Endothelial cell of umbilical vein (primary cell): Measurements from ENCODE around the gene INPP5E. TPM values are rescaled to one million over a fixed set of nuclear protein-coding genes. Genes with fewer than 3 reads are reported as not detected.

ENCODE experiments used
- BruUV-seq: library from RNA; stranded (reverse); fragments of 400-500 nt; replicated peaks from 2 replicates; lab custom pipeline; 2021; lab: Mats Ljungman, UMichigan
- CTCF ChIA-PET: fragments of 300-600, 350-600 bp; sonication (Branson Sonifier 250); formaldehyde crosslinking; loops from one replicate; lab custom pipeline; 2021; ENCODE audit warnings: antibody characterized with exemption, inconsistent platforms; lab: Charles Lee
- POLR2A ChIA-PET: fragments of 300-600, 350-600 bp; sonication (Branson Sonifier 250); formaldehyde crosslinking; loops from one replicate; lab custom pipeline; 2021; ENCODE audit warnings: antibody characterized with exemption, inconsistent platforms; lab: Charles Lee
- DNase-seq: peaks from one replicate; pipeline ENCODE4 v3.0.0-alpha.2; 2011; ENCODE audit warnings: low read depth, low spot score
- FAIRE-seq: peaks from 2 replicates; lab custom pipeline; 2011; peaks lifted over from hg19 to GRCh38; lab: Jason Lieb, UNC
- H2AFZ ChIP-seq: 2 replicates; pipeline ENCODE4 v1.6.0; 2012; ENCODE audit warnings: low read depth, low read length, control low read depth, inconsistent platforms
- H3K27ac ChIP-seq: 2 replicates; pipeline ENCODE4 v1.5.1; 2011; ENCODE audit warnings: low read depth, mild to moderate bottlenecking, control low read depth, low read length, moderate library complexity; ENCODE audit not compliant: insufficient read depth
- H3K27me3 ChIP-seq, 2 experiments: 2 replicates each; pipeline versions ENCODE4 v1.6.0 to v1.6.1; 2011; ENCODE audit warnings: low read length in 2 of 2, mixed read lengths in 1 of 2; ENCODE audit not compliant: control insufficient read depth in 2 of 2, insufficient read depth in 2 of 2
- H3K36me3 ChIP-seq, 2 experiments: 2 replicates in 1 of 2; 3 replicates in 1 of 2; pipeline ENCODE4 v1.5.1; 2011; ENCODE audit warnings: low read length in 2 of 2, mild to moderate bottlenecking in 1 of 2, moderate library complexity in 1 of 2; ENCODE audit not compliant: control insufficient read depth in 2 of 2, insufficient read depth in 2 of 2; ENCODE audit errors: extremely low read depth in 1 of 2
- H3K4me1 ChIP-seq: 3 replicates; pipeline ENCODE4 v1.5.1; 2011; ENCODE audit warnings: mild to moderate bottlenecking, low read length; ENCODE audit not compliant: control insufficient read depth, insufficient read depth; ENCODE audit errors: extremely low read depth
- H3K4me2 ChIP-seq: 2 replicates; pipeline ENCODE4 v1.6.1; 2011; ENCODE audit warnings: low read length, control low read depth, mixed read lengths; ENCODE audit not compliant: insufficient read depth
- H3K4me3 ChIP-seq, 3 experiments: fragments of 200-600 bp in 1 of 3; sonication (generic), shearing (Covaris generic) in 1 of 3; replicated peaks in 1 of 3; 2 replicates each; pipeline ENCODE4 v1.5.1; 2011 to 2016; ENCODE audit warnings: control low read depth in 3 of 3, low read length in 3 of 3, mild to moderate bottlenecking in 2 of 3, inconsistent platforms in 1 of 3, low read depth in 1 of 3, moderate library complexity in 1 of 3; ENCODE audit not compliant: insufficient read depth in 1 of 3
- H3K79me2 ChIP-seq: 2 replicates; pipeline ENCODE4 v1.6.0; 2012; ENCODE audit warnings: low read length, inconsistent platforms; ENCODE audit not compliant: control insufficient read depth, insufficient read depth
- H3K9ac ChIP-seq: replicated peaks from 2 replicates; pipeline ENCODE3; 2011; ENCODE audit warnings: low read length, control low read depth; ENCODE audit not compliant: insufficient read depth; ENCODE audit errors: extremely low read depth
- H3K9me1 ChIP-seq: replicated peaks from 3 replicates; pipeline ENCODE4 v1.6.0; 2011; ENCODE audit warnings: mild to moderate bottlenecking, low read length; ENCODE audit not compliant: control insufficient read depth, insufficient read depth; ENCODE audit errors: extremely low read depth
- H3K9me3 ChIP-seq: replicated peaks from 2 replicates; pipeline ENCODE4 v1.5.1; 2012; ENCODE audit warnings: low read length, inconsistent platforms; ENCODE audit not compliant: control insufficient read depth, insufficient read depth
- H4K20me1 ChIP-seq: replicated peaks from 2 replicates; pipeline ENCODE3; 2011; ENCODE audit warnings: mild to moderate bottlenecking, low read length; ENCODE audit not compliant: control insufficient read depth, insufficient read depth; ENCODE audit errors: extremely low read depth
- EZH2 ChIP-seq: IDR thresholded peaks from 2 replicates; pipeline ENCODE4 v1.6.1; 2012; ENCODE audit warnings: borderline replicate concordance, low read depth, mild to moderate bottlenecking, moderate library complexity, low read length, inconsistent platforms; ENCODE audit not compliant: severe bottlenecking
- FOS ChIP-seq: IDR thresholded peaks from 2 replicates; pipeline ENCODE4 v1.6.1; 2011; ENCODE audit warnings: mild to moderate bottlenecking, low read length, moderate library complexity, borderline replicate concordance; ENCODE audit not compliant: insufficient read depth
- GATA2 ChIP-seq: IDR thresholded peaks from 2 replicates; pipeline ENCODE4 v1.7.0; 2011; ENCODE audit warnings: low read depth, mild to moderate bottlenecking, moderate library complexity, mixed read lengths, low read length; ENCODE audit not compliant: insufficient read length, insufficient read depth
- JUN ChIP-seq: IDR thresholded peaks from 2 replicates; pipeline ENCODE4 v1.6.1; 2011; ENCODE audit warnings: borderline replicate concordance, low read depth; ENCODE audit not compliant: insufficient read length, insufficient read depth
- MYC ChIP-seq: IDR thresholded peaks from one replicate; pipeline ENCODE4 v1.6.1; 2011; ENCODE audit warnings: mild to moderate bottlenecking, low read depth, low read length
- POLR2A ChIP-seq: IDR thresholded peaks from 2 replicates; pipeline ENCODE4 v1.6.1; 2012; ENCODE audit warnings: low read depth, mild to moderate bottlenecking, control low read depth, low read length
- POLR2AphosphoS5 ChIP-seq: IDR thresholded peaks from 2 replicates; pipeline ENCODE4 v1.6.1; 2012; ENCODE audit warnings: low read depth, mild to moderate bottlenecking, control low read depth, low read length, moderate library complexity; ENCODE audit not compliant: insufficient read depth
- dilution Hi-C: fragments of 300-500 bp; cut with MboI; formaldehyde crosslinking; loops from one replicate; pipeline ENCODE4 v1.15.0; 2019; ENCODE audit warnings: low sequenced_read_pairs; ENCODE audit not compliant: extremely low pct_ligation_motif_present
- intact Hi-C: fragments of 100-400 bp; cut with micrococcal nuclease; formaldehyde crosslinking; loops from one replicate; pipeline ENCODE4 v1.10.0; 2022
- polyA plus RNA-seq, 4 experiments: library from polyadenylated mRNA; depleted of rRNA in 3 of 4; stranded (reverse) in 3 of 4; unstranded in 1 of 4; fragments of >200 nt; gene quantifications; 2 replicates each; pipeline versions ENCODE4 v1.2.1 to v1.2.3, GENCODE V29; 2011 to 2012; ENCODE audit warnings: missing spikeins in 1 of 4
- total RNA-seq: library from RNA; stranded (reverse); gene quantifications from 2 replicates; pipeline ENCODE4 v1.2.3, GENCODE V29; 2021
- TF ChIP-seq, protein P1 (sequence below): IDR thresholded peaks from 2 replicates; pipeline ENCODE4 v1.6.1; 2011; ENCODE audit not compliant: insufficient read depth, insufficient read length
- TF ChIP-seq, protein P2 (sequence below), 2 donors: IDR thresholded peaks; 1 replicate in 1 of 2; 2 replicates in 1 of 2; pipeline ENCODE4 v1.5.1; 2011; ENCODE audit warnings: low read length in 2 of 2, mild to moderate bottlenecking in 2 of 2, moderate library complexity in 2 of 2, control low read depth in 1 of 2, inconsistent platforms in 1 of 2, low read depth in 1 of 2; ENCODE audit not compliant: insufficient read depth in 1 of 2; ENCODE audit errors: extremely low read depth in 1 of 2

Gene INPP5E
- total and polyA plus RNA-seq, 2 donors (not counting 3 experiments of a cell fraction or from before 2014, with no cell fraction given): 15.0 to 24.5 TPM

DNA sequence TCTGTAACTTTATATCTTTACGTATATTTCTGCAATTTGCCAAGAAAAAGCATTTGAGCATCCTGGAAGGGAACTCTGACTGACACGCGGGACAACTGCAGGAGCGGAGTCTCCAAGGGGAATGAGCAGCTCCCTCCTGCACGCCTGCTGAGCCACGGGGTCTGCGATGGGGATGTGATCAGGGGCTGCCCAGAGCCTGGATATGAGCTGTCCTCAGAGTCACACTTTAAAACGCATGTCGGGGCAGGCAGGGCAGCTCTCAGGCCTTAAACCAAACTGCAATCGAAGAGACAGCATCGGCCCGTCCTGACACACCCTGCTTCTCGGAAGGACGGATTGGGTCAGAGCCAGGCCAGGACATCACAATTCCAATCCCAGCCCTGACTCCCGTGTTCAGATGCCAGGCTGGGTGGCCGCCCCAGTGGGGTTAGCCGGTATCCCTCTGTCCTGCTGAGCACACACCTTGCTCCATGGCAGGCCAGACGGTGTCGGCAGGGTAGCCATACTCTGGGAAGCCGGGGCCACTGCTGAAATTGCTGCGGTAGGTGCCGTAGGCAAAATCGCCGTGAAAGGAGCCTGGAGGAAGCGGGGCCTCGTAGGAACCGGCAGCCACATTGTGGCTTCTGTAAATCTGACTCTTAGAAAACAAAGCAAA lies 26.0 kb upstream of the INPP5E start:
- CTCF ChIA-PET: no interaction called here
- H3K79me2 ChIP-seq: peaks cover 17% of the 10 kb centered on the region

DNA sequence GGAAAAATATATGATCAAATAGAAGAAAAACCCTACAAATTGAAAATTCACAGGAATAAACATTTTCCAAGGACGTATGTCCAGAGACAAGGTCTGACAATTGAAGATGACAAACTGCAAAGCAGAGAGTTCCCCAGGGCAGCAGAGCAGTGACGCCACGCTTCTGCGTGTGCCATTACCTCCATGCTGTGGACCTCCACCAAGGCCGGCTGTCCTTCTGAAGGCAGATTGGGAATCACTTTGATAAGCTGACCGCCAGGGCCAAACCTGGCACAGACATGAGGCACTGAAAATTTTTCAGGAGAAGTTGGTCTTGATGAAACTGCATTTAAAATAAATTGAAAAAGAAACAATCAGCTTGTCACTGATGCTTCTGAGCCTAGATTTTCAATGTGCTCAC lies 24.6 kb upstream of the INPP5E start:
- Histone ChIP-seq H4K20me1 (no peaks in the 10 kb centered on the region), H3K4me1 (no peaks in the 10 kb centered on the region), H3K27me3 (no peaks in the 10 kb centered on the region), H3K36me3 (peaks cover 39 to 68% of the 10 kb centered on the region in 2 experiments), H3K79me2 (peaks cover 8% of the 10 kb centered on the region), H3K9me1 (no peaks in the 10 kb centered on the region), H3K9ac (no peak overlapping the region), H3K9me3 (no peaks in the 10 kb centered on the region), H3K4me2 (no peak overlapping the region), H3K4me3 (no peak overlapping the region), H2AFZ (no peak overlapping the region), H3K27ac (no peak overlapping the region)
- DNase-seq (no peak), FAIRE-seq (no peak)
- ChIA-PET CTCF (interaction anchor here (1.7 kb wide), 1 partner anchor 19 kb away, joined by 4 read pairs; no protein-coding TSS in a partner anchor), POLR2A (no interaction called here)
- intact Hi-C loops (no loop called here), dilution Hi-C loops (no loop called here)
- no peak for TF ChIP-seq GATA2
- no peak for TF ChIP-seq JUN
- TF ChIP-seq, protein P1, sequence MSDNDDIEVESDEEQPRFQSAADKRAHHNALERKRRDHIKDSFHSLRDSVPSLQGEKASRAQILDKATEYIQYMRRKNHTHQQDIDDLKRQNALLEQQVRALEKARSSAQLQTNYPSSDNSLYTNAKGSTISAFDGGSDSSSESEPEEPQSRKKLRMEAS: no peak
- TF ChIP-seq, protein P2, sequence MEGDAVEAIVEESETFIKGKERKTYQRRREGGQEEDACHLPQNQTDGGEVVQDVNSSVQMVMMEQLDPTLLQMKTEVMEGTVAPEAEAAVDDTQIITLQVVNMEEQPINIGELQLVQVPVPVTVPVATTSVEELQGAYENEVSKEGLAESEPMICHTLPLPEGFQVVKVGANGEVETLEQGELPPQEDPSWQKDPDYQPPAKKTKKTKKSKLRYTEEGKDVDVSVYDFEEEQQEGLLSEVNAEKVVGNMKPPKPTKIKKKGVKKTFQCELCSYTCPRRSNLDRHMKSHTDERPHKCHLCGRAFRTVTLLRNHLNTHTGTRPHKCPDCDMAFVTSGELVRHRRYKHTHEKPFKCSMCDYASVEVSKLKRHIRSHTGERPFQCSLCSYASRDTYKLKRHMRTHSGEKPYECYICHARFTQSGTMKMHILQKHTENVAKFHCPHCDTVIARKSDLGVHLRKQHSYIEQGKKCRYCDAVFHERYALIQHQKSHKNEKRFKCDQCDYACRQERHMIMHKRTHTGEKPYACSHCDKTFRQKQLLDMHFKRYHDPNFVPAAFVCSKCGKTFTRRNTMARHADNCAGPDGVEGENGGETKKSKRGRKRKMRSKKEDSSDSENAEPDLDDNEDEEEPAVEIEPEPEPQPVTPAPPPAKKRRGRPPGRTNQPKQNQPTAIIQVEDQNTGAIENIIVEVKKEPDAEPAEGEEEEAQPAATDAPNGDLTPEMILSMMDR (IDR thresholded peaks at IDR 0.05; ENCODE audit: extremely low read depth in 1 of 2, insufficient read depth in 1 of 2, low read depth in 1 of 2, low read length in 2 of 2): no peak
- TF ChIP-seq POLR2A: no peak
- no peak for TF ChIP-seq MYC
- no peak for TF ChIP-seq FOS
- TF ChIP-seq POLR2AphosphoS5: no peak
- BruUV-seq: no TSS peak

More for the DNA sequence above, 26.0 kb upstream of the INPP5E start:
- peaks cover 36 to 73% of the 10 kb centered on the region in 2 experiments for H3K36me3 ChIP-seq
- no peaks in the 10 kb centered on the region for H3K4me1 ChIP-seq
- no peaks in the 10 kb centered on the region for H3K9me1 ChIP-seq
- H3K9me3 ChIP-seq: no peaks in the 10 kb centered on the region
- no peak overlapping the region for H3K4me2 ChIP-seq
- no peaks in the 10 kb centered on the region for H4K20me1 ChIP-seq
- dilution Hi-C loops: no loop called here
- H2AFZ ChIP-seq: no peak overlapping the region
- POLR2A ChIA-PET: no interaction called here
- H3K9ac ChIP-seq: no peak overlapping the region
- no peak overlapping the region for H3K4me3 ChIP-seq
- no peak overlapping the region for H3K27ac ChIP-seq
- no TSS peak for BruUV-seq
- no peaks in the 10 kb centered on the region for H3K27me3 ChIP-seq
- no peak for FAIRE-seq
- TF ChIP-seq GATA2: no peak
- TF ChIP-seq POLR2AphosphoS5: no peak
- no peak for TF ChIP-seq MYC
- no peak for TF ChIP-seq EZH2
- TF ChIP-seq FOS: no peak
- DNase-seq: no peak
- intact Hi-C loops: no loop called here
